NOMO-1 treated with dmso at 0.1 percent for 144 hours (cell line): Measurements from ENCODE around the gene LRRC72.

Experiments
- DNase-seq: peaks from one replicate; lab custom pipeline; 2025; ENCODE audit not compliant: unreplicated experiment; lab: John Stamatoyannopoulos, UW

LRRC72 gene

DNA sequence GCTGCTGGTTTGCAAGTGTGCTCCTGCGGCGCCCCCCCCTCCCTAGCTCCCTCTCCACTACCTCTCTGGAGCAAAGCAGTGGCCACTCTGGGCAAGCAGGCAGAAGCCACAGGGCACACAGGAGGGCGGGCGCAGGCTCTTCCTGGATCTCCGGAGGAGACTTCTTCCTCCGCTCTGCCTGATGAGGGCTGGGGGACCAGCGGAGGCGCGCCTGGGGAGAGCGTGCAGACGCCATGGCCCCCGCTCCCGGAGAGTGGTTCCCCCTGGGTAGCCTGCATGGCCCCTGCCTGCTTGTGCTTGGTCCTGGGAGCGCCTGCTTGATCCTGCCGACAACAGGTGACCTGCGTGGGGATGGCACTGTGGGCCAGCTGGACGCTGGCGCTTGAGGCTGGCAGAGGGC, 89.9 kb downstream of the LRRC72 start:
- no peak for DNase-seq

DNA sequence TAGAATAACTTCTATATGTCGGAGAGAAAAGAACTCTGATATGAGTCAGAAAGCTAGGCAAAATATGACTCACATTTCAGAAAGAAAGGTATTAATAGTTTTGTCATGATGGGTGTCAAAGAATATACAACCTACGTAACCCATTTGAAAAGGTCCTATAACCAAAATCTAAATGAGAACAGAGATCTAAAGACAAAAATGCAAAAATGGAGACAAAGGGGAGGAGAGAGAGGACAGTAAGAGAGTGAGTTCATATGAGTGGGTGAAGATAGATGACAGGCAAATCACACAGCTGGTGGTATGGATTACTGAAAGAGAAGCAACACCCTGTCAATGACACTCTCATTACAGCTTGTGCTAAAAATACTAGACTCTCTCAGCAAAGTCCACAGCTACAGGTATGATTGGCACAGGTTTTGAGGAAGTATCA, 93.4 kb downstream of the LRRC72 start:
- no peak for DNase-seq

DNA sequence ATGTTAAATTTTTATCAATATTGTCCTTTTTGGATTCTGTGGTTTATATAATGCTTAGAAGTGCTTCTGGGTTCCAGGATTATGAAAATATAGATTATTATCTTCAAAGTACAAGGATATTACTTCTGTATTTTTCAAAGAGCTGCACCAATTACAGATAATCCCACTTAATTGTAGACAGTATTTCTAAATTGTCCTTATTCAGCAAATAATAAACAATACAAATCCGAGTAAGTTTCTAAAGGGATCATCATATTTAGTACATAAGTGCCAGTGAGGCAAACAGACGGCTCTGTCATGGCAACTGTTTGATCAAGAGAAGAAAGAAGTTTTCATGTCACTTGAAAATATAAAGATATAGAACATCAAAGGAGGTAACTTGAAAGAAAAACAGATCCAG, 99.8 kb downstream of the LRRC72 start:
- DNase-seq: no peak

DNA sequence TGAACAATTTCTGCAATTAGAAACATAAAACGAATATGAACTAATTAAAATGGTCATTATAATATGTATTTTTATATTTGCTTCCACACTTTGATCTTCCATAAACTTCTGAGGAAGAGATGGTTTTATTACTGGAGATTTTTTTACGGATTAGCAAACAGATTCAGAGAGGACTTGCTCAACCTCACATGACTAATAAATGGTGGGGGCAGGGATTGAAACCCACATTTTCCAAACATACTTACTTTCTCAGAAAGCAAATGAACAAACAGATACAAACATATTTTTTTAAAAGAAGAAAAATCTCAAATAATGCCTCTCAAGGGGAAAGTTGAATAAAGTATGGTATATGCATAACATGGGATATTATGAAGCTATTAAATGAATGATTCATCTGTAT, 100.6 kb downstream of the LRRC72 start:
- DNase-seq: no peak

DNA sequence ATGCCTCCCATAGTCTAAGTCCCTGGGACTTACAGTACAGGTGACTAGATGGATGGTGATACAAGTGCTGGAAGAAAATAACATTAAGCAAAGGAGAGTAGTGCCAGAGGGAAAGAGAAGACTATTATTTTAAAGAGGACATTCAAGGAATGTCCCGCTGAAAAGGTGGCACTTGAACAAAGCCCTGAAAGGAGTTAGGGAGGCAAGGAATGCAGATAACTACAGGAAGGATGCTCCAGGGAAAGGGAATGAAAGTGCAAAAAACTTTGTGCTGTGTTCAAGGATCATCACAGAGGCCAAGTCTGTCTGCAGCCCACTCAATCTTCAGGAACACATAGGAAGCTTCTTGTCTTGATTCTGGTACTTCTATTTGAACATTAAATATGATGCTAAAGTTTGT, 104.0 kb downstream of the LRRC72 start:
- no peak for DNase-seq
